HepG2 (cell line): ENCODE data around the gene PSEN2. TPM values are rescaled to one million over a fixed set of nuclear protein-coding genes. Genes with fewer than 3 reads are reported as not detected.
A peak's percentile ranks its signal among the peaks of the same experiment; 100 is the strongest.

Source experiments
- ATF1 ChIP-seq: IDR thresholded peaks from 2 replicates; pipeline ENCODE4 v1.6.1; 2016; ENCODE audit warnings: mild to moderate bottlenecking, control low read depth
- BHLHE40 ChIP-seq: IDR thresholded peaks from 2 replicates; pipeline ENCODE4 v1.6.1; 2011; ENCODE audit warnings: low read length, improper control_type of control experiment
- CEBPB ChIP-seq: IDR thresholded peaks from 2 replicates; pipeline ENCODE4 v1.6.1; 2011; ENCODE audit warnings: low read depth, low read length, improper control_type of control experiment, borderline replicate concordance
- EZH2 ChIP-seq: conservative IDR thresholded peaks from 2 replicates; pipeline ENCODE4 v1.6.1; 2012; ENCODE audit warnings: mild to moderate bottlenecking, low read depth, low read length, moderate library complexity
- GABPA ChIP-seq, 2 experiments: IDR thresholded peaks; 2 replicates each; pipeline ENCODE4 v1.6.1; 2011 to 2016; ENCODE audit warnings: low read depth in 2 of 2, low read length in 1 of 2, missing biosample characterization in 1 of 2, missing genetic modification characterization in 1 of 2
- GZF1 ChIP-seq: sonication (generic); formaldehyde crosslinking; IDR thresholded peaks from 2 replicates; pipeline ENCODE4 v1.5.1; 2020; ENCODE audit warnings: mild to moderate bottlenecking, missing genetic modification reagents
- MYC ChIP-seq: sonication (generic); formaldehyde crosslinking; IDR thresholded peaks from 2 replicates; pipeline ENCODE4 v1.9.0; 2021; ENCODE audit warnings: missing genetic modification reagents, borderline replicate concordance
- NAIF1 ChIP-seq: sonication (generic); formaldehyde crosslinking; IDR thresholded peaks from 2 replicates; pipeline ENCODE4 v1.5.0; 2020; ENCODE audit warnings: mild to moderate bottlenecking, missing genetic modification reagents, borderline replicate concordance
- RFX1 ChIP-seq: fragments of 450-650 bp; IDR thresholded peaks from 2 replicates; pipeline ENCODE4 v1.6.1; 2017
- SMAD9 ChIP-seq: sonication (generic); formaldehyde crosslinking; IDR thresholded peaks from 2 replicates; pipeline ENCODE4 v1.5.1; 2020; ENCODE audit warnings: mild to moderate bottlenecking, missing genetic modification reagents
- SPEN ChIP-seq: sonication (generic); formaldehyde crosslinking; IDR thresholded peaks from 2 replicates; pipeline ENCODE4 v1.5.1; 2020; ENCODE audit warnings: low read depth, mild to moderate bottlenecking, missing genetic modification reagents
- TCF7 ChIP-seq: sonication (generic); IDR thresholded peaks from 2 replicates; pipeline ENCODE4 v1.6.1; 2016; ENCODE audit warnings: antibody characterized with exemption, low read depth
- YEATS4 ChIP-seq: sonication (generic); formaldehyde crosslinking; IDR thresholded peaks from 2 replicates; pipeline ENCODE4 v1.4.0; 2020; ENCODE audit warnings: missing genetic modification reagents, borderline replicate concordance
- ZBTB38 ChIP-seq: sonication (generic); formaldehyde crosslinking; IDR thresholded peaks from 2 replicates; pipeline ENCODE4 v1.5.1; 2020; ENCODE audit warnings: mild to moderate bottlenecking, missing genetic modification reagents
- ZNF12 ChIP-seq: sonication (generic); formaldehyde crosslinking; IDR thresholded peaks from 2 replicates; pipeline ENCODE4 v1.5.0; 2020; ENCODE audit warnings: missing genetic modification reagents
- ZNF207 ChIP-seq: fragments of 450-650 bp; IDR thresholded peaks from 2 replicates; pipeline ENCODE4 v1.6.1; 2016; ENCODE audit warnings: antibody characterized with exemption, borderline replicate concordance
- ZNF256 ChIP-seq: sonication (generic); formaldehyde crosslinking; conservative IDR thresholded peaks from 2 replicates; pipeline ENCODE4 v1.4.0; 2020; ENCODE audit warnings: missing genetic modification reagents
- ZNF562 ChIP-seq: sonication (generic); formaldehyde crosslinking; IDR thresholded peaks from 2 replicates; pipeline ENCODE4 v1.8.0; 2022; ENCODE audit warnings: missing genetic modification reagents, borderline replicate concordance
- ZNF780A ChIP-seq: sonication (generic); formaldehyde crosslinking; IDR thresholded peaks from 2 replicates; pipeline ENCODE4 v1.8.0; 2022; ENCODE audit warnings: mild to moderate bottlenecking, missing genetic modification reagents, moderate library complexity
- polyA plus RNA-seq, 8 experiments: library from polyadenylated mRNA; depleted of rRNA in 3 of 8; stranded (reverse) in 7 of 8; unstranded in 1 of 8; fragments of >200 nt; fragmentation: Illumina TruSeq in 4 of 8; extraction: Trizol in 4 of 8; gene quantifications; 2 replicates each; pipeline versions ENCODE4 v1.2.1 to v1.2.3, GENCODE V29; 2011 to 2016; ENCODE audit warnings: low read depth in 4 of 8, missing spikeins in 1 of 8, mixed read lengths in 1 of 8; ENCODE audit not compliant: insufficient read depth in 1 of 8
- total RNA-seq, 5 experiments: library from RNA; depleted of rRNA; stranded (reverse); fragments of >200 nt; fragmentation: Illumina TruSeq; extraction: Trizol; gene quantifications; 2 replicates each; pipeline ENCODE4 v1.2.3, GENCODE V29; 2016; ENCODE audit warnings: low read depth in 1 of 5
- TF ChIP-seq, protein P1 (sequence below): sonication (generic); formaldehyde crosslinking; IDR thresholded peaks from 2 replicates; pipeline ENCODE4 v1.9.0; 2021; ENCODE audit warnings: missing genetic modification reagents, borderline replicate concordance
- TF ChIP-seq, protein P2 (sequence below): sonication (generic); formaldehyde crosslinking; IDR thresholded peaks from 2 replicates; pipeline ENCODE4 v1.8.1; 2023; ENCODE audit warnings: mild to moderate bottlenecking, missing genetic modification reagents
- TF ChIP-seq, protein P3 (sequence below): sonication (generic); formaldehyde crosslinking; IDR thresholded peaks from 2 replicates; pipeline ENCODE4 v1.5.1; 2020; ENCODE audit warnings: mild to moderate bottlenecking, missing genetic modification reagents, moderate library complexity
- TF ChIP-seq, protein P4 (sequence below): IDR thresholded peaks from 2 replicates; pipeline ENCODE4 v1.6.1; 2016; ENCODE audit warnings: mild to moderate bottlenecking, missing biosample characterization, missing genetic modification reagents
- TF ChIP-seq, protein P5 (sequence below): sonication (generic); formaldehyde crosslinking; IDR thresholded peaks from 2 replicates; pipeline ENCODE4 v1.4.0; 2020; ENCODE audit warnings: mild to moderate bottlenecking, missing genetic modification reagents
- TF ChIP-seq, protein P6 (sequence below): sonication (generic); formaldehyde crosslinking; IDR thresholded peaks from 2 replicates; pipeline ENCODE4 v1.4.0; 2020; ENCODE audit warnings: mild to moderate bottlenecking, low read depth, missing genetic modification reagents

The PSEN2 gene
- total and polyA plus RNA-seq, 2 of the 13 experiments (the other 11 are each of a cell fraction or from before 2014, with no cell fraction given): 5.9 to 13.1 TPM

DNA sequence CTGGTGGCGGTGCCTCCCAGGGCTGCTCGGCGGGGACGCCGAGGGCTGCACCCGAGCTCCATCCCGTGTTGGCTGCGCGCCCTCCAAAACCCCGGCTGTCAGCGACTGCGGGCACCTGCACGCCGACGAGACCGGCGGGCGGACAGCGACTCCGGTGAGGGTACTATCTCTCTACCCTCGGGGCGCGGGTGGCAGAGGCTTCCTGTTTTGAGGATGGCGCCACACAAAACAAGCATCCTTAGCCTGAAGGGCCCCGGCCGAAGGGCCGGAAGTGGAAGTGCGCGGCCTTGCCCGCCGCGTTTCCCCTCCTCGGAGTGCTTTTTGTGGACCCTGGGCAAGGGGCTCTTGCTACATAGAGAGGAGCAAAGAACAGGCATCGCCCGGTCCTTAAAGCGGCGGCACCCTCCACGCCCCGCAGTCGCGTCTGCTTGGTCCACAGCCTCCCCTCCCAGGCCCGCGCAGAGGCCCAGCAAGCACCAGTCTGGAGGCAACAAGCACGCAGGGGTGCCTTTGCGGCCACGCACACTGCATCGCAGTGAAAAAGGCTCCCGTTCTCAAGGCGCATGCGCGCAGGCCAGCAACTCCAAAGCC lies 69.1 kb downstream of the PSEN2 start (continued):
- TF ChIP-seq ZBTB38 (CRISPR knock-in tag) (0 out of 2 replicates have a peak, but pooled peaks have one; percentile 51), TCF7 (no peak), MYC (CRISPR knock-in tag) (peak; percentile 75; the same call in 1 of the 2 replicates), GABPA (IDR thresholded peaks at IDR 0.05; ENCODE audit: low read depth, low read length) (no peak), GABPA (CRISPR knock-in tag; IDR thresholded peaks at IDR 0.05; ENCODE audit: low read depth) (peak; percentile 86), ZNF256 (CRISPR knock-in tag) (no peak), CEBPB (no peak), ZNF780A (CRISPR knock-in tag) (peak; percentile 88; the same call in 1 of the 2 replicates), SMAD9 (0 out of 2 replicates have a peak, but pooled peaks have one; percentile 73), ZNF12 (CRISPR knock-in tag) (0 out of 2 replicates have a peak, but pooled peaks have one; percentile 45), NAIF1 (CRISPR knock-in tag) (peak; percentile 36; the same call in 1 of the 2 replicates), GZF1 (CRISPR knock-in tag) (peak; percentile 72), ZNF562 (CRISPR knock-in tag) (no peak), ZNF207 (no peak), YEATS4 (CRISPR knock-in tag) (peak; percentile 95), EZH2 (no peak), SPEN (CRISPR knock-in tag) (peak; percentile 76; the same call in 1 of the 2 replicates), ATF1 (CRISPR knock-in tag) (no peak), BHLHE40 (no peak), RFX1 (no peak)
- TF ChIP-seq, protein P1, sequence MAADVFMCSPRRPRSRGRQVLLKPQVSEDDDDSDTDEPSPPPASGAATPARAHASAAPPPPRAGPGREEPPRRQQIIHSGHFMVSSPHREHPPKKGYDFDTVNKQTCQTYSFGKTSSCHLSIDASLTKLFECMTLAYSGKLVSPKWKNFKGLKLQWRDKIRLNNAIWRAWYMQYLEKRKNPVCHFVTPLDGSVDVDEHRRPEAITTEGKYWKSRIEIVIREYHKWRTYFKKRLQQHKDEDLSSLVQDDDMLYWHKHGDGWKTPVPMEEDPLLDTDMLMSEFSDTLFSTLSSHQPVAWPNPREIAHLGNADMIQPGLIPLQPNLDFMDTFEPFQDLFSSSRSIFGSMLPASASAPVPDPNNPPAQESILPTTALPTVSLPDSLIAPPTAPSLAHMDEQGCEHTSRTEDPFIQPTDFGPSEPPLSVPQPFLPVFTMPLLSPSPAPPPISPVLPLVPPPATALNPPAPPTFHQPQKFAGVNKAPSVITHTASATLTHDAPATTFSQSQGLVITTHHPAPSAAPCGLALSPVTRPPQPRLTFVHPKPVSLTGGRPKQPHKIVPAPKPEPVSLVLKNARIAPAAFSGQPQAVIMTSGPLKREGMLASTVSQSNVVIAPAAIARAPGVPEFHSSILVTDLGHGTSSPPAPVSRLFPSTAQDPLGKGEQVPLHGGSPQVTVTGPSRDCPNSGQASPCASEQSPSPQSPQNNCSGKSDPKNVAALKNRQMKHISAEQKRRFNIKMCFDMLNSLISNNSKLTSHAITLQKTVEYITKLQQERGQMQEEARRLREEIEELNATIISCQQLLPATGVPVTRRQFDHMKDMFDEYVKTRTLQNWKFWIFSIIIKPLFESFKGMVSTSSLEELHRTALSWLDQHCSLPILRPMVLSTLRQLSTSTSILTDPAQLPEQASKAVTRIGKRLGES (CRISPR knock-in tag): no peak
- TF ChIP-seq, protein P2, sequence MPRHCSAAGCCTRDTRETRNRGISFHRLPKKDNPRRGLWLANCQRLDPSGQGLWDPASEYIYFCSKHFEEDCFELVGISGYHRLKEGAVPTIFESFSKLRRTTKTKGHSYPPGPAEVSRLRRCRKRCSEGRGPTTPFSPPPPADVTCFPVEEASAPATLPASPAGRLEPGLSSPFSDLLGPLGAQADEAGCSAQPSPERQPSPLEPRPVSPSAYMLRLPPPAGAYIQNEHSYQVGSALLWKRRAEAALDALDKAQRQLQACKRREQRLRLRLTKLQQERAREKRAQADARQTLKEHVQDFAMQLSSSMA (CRISPR knock-in tag): peak; percentile 33; the same call in 1 of the 2 replicates
- TF ChIP-seq, protein P3, sequence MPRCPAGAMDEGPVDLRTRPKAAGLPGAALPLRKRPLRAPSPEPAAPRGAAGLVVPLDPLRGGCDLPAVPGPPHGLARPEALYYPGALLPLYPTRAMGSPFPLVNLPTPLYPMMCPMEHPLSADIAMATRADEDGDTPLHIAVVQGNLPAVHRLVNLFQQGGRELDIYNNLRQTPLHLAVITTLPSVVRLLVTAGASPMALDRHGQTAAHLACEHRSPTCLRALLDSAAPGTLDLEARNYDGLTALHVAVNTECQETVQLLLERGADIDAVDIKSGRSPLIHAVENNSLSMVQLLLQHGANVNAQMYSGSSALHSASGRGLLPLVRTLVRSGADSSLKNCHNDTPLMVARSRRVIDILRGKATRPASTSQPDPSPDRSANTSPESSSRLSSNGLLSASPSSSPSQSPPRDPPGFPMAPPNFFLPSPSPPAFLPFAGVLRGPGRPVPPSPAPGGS (CRISPR knock-in tag): no peak
- TF ChIP-seq, protein P4, sequence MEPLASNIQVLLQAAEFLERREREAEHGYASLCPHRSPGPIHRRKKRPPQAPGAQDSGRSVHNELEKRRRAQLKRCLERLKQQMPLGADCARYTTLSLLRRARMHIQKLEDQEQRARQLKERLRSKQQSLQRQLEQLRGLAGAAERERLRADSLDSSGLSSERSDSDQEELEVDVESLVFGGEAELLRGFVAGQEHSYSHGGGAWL: peak; percentile 88; the same call in 1 of the 2 replicates
- TF ChIP-seq, protein P5, sequence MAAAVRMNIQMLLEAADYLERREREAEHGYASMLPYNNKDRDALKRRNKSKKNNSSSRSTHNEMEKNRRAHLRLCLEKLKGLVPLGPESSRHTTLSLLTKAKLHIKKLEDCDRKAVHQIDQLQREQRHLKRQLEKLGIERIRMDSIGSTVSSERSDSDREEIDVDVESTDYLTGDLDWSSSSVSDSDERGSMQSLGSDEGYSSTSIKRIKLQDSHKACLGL (CRISPR knock-in tag): peak; percentile 96
- TF ChIP-seq, protein P6, sequence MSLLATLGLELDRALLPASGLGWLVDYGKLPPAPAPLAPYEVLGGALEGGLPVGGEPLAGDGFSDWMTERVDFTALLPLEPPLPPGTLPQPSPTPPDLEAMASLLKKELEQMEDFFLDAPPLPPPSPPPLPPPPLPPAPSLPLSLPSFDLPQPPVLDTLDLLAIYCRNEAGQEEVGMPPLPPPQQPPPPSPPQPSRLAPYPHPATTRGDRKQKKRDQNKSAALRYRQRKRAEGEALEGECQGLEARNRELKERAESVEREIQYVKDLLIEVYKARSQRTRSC (CRISPR knock-in tag): no peak
